HG03135 (cell line): ENCODE results near the gene ECPAS.
"Not testable (repeated sequence)": the region's sequence is repeated elsewhere in the genome, so short reads cannot be mapped to it uniquely, and the experiment has no call there.

Experiments used
- ATAC-seq: cut with Tn5 transposase; IDR thresholded peaks from one replicate; pipeline ENCODE4 v1.9.1; 2021; ENCODE audit warnings: mild to moderate bottlenecking, moderate library complexity; ENCODE audit not compliant: unreplicated experiment

ECPAS gene

DNA sequence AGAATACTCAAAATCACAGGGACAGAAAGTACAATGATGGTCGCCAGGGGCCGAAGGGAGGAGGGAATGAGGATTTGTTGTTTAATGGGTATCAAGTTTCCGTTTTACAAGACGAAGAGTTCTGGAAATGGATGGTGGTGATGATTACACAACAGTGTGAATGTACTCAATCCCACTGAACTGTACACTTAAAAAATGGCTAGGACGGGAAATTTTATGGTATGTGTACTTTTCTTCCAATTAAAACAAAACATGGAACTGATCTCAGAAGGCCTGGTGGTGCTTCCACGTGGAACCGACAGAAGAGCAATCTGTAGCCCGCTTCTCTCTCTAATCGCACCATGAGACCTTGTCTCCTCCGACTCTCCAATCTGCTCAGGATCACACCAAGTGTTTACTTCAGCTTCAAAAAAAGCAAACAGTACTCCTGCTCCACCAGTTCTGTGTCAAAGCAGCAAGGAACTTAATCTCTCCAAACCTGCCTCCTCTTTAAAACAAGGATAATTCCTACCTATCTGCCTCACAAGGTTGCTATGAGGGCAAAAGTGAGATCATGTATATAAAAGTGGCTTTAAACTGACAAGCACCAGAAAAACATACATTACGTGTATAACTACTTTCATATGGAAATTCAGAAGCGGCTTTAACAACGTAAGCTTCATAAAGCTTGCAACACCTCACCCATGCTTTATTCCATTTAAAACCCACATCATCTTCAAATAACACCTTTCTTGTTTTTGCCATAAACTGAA, 2.1 kb downstream of the ECPAS start:
- no peak for ATAC-seq

DNA sequence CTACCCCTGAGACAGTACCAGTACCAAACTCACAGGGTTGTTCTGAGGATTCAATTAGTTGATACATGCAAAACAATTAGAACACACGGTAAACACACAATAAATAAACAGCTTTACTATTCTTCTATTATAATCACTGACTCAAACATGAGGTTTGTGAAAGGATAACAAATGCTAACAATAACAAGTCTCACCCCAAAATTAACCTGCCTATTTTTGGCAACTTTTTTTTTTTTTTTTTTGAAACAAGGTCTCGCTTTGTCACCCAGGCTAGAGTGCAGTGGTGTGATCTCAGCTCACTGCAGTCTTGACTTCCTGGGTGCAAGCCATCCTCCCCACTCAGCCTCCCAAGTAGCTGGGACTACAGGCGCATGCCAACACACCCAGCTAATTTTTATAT, 6.5 kb downstream of the ECPAS start:
- ATAC-seq = no peak

DNA sequence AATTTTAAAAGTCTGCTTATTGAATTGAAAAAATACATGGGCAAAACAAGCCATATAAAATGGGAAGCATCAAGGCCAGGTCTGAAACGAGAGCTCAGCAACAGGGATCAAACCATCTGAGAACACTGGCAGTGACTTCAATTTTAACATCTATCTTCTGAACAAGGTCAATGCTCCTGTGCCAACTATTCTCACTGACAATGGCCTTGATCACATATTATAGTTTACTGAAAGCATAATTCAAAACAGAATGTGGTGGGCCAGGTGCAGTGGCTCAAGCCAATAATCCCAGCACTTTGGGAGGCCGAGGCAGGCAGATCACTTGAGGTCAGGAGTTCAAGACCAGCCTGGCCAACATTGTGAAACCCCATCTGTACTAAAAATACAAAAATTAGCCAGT, 9.0 kb downstream of the ECPAS start:
- ATAC-seq = no peak

DNA sequence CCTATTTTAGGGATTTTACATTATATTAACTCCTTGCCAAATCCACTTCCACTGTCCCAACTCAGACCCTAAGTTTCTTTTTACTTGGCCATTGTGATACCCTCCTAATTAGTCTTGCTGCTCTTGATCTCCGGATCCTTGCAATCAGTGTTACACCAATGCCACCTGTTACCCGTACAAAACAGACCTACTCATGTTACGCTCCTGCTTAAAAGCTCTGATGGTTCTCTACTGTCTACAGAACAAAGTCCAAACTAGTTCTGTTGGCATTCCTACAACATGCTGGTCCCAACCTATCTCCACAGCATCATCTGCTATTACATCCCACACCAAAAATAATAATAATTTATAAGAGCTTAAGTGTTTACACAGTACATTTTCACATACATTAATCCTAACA, 9.8 kb downstream of the ECPAS start:
- ATAC-seq = no peak

DNA sequence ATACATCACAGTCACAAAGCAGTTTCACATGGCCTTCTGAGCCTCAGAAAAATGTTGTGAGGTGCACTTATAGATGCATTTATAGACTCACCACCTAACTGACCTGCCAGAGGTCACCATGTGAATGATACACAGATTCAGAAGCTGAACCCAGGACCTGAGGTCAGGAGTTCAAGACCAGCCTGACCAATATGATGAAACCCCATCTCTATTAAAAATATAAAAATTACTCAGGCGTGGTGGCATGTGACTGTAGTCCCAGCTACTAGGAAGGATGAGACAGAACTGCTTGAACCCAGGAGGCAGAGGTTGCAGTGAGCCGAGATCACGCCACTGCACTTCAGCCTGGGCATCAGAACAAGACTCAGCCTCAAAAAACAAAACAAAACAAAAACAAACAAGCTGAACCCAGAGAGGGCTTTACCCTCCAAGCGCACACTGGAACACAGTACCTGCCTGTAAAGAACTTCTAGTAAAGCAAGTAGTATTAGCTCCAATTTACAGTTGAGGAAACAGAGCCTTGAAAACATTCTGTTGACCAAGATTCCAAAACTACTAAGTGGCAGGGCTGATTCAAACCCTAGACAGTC, 16.3 kb downstream of the ECPAS start:
- no peak for ATAC-seq

DNA sequence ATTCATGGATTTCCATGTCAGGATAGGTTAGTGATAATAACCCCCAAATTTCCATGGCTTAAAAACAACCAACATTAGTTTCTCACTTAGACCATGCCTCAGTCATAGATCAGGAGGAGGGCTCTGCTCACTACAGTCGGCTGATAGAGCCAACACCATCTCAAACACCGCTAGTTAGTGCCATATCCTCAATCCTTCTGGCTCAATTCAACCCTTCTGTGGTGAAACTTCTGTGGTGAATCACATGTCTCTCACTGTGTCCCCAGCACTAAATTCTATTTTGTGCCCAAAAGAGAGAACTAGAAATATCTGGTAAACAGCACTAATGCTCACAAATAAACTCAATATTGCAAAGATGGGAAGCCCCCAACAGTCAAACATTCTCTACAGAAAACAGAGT, 21.1 kb downstream of the ECPAS start:
- ATAC-seq = no peak

DNA sequence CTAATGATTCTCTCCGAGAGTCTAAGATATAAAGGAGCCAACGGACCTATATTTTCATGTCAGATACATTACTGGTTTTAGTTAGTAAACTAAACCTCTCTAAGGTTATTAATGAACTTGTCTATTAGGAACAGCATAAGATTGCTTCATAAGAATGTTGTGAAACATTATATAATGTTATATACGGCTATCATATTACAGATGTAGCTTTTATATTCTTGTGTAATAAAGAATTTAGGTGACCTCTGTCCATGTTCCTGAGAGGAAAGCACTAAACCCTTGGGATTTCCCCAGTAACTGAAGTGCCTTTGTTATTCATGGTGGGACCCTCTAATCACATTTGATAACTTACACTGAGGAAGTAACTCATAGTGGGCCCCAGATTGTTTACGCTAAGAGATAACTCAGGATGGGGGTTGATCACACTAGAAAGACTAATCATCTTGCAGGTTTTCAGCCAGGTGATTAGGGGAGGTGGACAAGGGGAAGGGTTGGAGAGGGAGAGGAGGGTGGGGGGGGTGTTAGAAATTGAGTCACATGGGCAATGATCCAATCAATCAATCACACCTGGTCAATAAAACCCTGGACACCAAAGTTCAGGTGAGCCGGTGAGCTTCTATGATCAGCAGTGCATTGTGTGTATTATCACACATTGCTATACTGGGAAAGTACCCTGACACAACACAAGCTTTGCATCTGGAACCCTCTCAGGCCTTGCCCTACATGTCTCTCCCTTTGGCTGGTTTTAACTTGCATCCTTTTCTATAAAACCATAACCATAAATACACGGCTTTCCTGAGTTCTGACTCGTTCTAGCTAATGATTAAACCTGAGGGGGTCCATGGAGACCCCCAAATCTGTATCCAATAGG, 25.8 kb downstream of the ECPAS start:
- ATAC-seq = no peak

DNA sequence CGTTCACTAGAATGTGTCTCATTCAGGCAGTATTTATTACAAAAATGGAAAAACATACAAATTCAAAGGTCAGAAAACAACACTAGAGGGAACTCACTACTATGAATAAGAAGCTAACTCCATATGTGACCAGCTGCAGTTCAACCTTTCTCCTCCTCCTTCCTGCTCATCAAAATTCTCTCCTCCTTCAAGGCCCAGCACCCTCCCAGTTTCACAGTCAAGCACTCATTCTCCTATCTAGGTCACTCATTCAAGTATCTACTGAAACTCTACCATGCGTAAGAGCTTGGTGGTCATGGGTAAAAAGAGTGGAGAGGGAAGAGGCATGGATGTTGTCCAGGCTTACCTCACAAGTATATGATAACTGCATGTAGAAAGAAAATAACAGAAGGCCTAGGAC, 27.7 kb downstream of the ECPAS start:
- ATAC-seq = no peak

DNA sequence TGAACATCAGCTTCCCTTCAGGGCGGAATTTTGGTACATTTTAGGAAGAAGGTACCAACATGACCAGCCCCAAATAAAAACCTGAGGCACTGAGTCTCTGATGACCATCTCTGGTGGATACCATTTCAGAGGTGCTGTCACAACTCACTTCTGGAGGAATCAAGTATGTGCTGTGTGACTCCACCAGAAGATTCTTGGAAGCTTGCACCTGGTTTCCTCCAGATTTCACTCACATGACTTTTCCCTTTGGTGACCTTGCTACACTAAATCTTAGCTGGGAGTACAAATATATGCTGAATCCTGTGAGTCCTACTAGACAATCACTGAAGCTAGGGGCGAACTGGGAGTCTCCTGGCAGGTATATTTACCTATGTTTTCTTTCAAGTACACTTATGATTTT, 28.5 kb downstream of the ECPAS start:
- no peak for ATAC-seq

DNA sequence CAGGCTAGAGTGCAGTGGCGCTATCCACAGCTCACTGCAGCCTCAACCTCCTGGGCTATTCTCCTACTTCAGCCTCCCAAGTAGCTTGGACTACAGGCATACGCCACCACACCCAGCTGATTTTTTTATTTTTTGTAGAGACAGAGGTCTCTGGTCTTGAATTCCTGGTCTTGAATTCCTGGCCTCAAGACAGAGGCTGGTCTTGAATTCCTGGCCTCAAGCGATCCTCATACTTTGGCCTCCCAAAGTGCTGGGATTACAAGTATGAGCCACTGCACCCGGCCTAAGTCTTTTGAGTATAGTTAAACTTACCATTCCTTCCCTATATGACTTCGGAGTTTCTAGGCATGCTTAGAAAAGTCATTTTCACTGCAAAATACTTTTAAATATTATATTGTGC, 29.4 kb downstream of the ECPAS start:
- ATAC-seq = no peak

DNA sequence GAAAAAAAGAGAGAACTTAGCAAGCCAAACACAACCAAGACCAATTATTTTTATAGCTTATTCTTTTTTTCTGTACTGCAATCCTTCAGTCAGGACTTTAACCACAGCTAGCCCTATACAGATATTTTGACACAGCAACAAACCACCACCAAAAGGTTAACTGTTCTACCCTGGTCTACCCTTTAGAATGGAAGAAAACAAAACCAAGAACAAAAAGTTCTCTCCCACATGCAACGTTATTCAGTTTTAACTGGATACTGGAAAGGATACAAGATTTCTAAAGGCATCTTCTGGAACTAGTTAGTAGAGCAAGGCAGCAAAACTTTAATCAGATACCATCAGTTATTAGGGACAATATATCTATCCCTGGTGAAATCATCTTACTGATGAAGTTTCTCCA, 32.6 kb downstream of the ECPAS start:
- no peak for ATAC-seq

DNA sequence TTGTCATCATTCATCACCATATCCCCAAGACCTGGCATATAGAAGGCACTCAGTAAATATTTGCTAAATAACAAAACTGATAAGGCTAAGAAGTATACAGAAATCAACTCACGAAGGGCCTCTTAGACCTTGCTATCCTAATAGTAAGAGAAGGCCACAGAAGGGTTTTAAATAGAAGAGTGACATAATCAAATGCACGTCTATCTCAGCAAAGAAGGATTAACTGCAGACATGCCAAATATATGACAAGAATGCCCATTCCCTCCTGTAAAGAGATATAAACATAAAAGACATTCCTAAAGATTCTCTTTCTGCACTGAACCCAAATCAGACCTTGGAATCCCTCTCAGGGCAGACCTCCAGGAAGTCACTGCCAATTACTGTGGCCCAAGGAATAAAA, 34.1 kb downstream of the ECPAS start:
- no peak for ATAC-seq

DNA sequence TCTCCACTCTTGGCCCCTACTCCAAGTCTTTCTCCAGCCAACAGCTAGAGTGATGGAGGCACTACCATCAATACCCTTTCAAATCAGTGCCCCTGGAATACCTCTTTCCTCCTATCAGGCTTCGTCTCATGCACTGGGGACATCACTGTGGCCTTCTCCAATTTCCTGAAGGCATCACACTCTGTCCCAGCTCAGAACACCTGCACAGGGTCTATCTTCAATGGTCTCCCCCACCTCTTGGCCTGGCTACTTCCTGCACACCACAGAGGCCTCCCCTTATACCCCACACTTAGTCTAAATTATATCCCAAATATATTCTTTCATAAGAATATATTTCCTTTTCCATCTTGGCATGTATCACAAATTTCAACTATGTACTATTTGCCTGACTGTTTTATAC, 34.5 kb downstream of the ECPAS start:
- ATAC-seq = no peak

DNA sequence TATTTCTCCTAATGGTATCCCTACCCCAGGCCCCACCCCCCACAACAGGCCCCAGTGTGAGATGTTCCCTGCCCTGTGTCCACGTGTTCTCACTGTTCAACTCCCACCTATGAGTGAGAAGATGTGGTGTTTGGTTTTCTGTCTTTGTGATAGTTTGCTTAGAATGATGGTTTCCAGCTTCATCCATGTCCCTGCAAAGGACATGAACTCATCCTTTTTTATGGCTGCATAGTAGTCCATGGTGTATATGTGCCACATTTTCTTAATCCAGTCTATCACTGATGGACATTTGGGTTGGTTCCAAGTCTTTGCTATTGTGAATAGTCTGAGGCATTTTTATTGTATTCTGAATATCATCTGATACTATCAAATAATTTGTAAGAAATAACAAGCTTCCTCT, 38.4 kb downstream of the ECPAS start:
- not testable (repeated sequence) for ATAC-seq

DNA sequence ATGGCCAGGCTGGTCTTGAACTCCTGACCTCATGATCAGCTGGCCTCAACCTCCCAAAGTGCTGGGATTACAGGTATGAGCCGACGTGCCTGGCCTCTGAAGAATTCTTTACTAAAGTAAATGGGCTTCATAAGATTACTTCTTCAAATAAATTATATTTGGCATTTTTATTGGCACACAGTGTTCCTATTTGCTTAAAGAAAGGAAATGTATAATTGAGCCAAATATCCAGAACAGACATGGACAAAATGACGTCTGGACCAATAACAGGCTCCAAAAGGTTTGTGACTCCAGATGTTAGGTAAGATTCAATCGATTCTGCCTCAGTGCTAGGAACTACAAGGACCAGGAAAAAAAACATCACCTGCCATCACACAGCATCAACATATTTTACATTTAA, 40.7 kb downstream of the ECPAS start:
- no peak for ATAC-seq

DNA sequence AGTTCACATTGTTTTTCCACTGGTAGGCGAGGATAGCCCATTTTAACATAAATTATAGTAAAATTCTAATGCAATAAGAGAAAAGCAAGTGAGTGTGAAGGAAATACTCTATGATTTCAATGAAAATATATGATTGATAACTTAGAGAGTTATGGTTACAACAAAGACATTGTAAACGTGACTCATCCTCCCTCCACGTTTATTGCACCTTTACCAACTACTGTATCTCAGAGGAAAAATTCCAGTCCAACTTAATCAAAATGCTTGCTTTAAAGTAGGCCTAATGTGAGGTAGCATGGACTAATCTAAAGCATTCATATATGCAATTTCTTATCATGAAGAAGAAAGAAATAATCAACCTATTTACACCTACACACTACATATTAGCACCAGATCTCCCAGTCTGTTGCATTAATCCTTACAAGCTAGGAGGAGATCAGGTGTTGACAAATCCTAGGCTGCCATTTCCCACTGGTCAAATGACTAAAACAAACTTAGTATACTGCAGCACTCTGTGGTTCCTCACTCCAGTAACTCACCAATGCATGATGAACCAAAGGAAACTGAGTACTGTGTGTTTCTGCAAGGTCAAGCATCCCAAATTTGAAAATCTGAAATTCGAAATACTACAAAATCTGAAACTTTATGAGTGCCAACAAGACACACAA, 41.7 kb downstream of the ECPAS start:
- no peak for ATAC-seq

DNA sequence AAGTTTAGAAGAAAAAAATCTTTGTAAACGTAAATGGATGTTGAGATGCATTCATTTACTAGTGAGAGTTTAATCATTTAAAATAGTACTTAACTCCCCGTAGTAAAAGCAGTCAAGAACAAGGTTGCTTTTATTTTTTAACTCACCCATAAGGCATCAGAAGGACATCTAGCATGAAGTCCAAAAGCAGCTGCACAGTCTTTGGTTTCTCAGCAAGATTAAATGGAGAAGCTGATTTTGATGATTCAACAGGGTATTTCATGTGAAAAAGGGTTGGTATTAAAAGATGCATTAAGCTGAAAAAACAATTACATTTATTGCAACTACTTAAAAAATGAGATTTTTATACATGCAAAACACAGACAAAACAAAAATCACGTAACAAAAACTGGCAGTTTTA, 44.0 kb downstream of the ECPAS start:
- ATAC-seq = no peak

DNA sequence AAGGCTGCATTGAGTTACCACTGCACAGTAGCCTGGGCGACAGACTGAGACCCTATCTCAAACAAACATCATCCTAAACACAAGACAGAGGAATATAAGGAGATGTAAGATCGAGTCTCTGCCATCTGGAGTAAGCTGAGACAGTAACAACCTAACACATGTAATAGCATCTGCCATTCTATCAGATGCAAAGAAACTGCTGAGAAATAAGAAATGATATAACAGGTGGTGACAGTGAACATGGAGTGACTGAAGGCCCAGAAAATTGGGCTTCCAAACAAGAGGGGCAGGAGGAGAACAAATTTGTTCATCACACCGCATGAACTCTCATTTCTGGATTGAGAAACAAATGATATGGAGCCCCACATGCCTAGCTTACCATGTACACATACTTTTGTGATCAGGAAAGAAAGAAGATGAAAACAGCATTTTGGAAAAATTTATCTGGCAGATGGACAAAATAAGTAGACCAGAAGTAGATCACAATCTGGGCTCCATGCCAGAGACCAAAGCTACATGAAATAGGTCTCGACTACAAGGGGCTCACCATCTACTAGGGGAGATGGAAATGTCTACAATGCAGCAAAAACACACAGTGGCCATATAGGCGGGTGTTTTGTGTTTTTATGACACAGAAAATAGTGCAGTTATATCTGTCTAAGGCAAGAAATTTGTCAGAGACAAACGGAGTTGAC, 45.5 kb downstream of the ECPAS start:
- no peak for ATAC-seq

DNA sequence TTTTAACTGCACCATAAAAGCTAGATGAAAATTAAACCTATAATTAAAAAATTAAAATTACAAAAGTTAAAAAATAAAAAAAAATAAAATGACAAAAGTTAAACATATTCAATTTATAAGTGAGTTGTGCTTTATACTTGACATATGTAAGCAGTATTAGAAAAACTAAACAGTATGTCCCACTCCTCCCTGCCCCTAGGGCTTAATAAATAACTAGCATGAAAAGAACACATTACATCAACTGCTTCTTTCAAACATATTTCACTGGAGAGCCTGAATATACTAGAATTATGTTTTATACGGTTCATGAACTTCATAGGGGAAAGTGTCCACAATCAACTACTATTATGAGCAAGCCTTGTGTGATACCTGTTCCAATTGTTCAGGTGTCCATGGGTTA, 47.6 kb downstream of the ECPAS start:
- ATAC-seq = no peak

DNA sequence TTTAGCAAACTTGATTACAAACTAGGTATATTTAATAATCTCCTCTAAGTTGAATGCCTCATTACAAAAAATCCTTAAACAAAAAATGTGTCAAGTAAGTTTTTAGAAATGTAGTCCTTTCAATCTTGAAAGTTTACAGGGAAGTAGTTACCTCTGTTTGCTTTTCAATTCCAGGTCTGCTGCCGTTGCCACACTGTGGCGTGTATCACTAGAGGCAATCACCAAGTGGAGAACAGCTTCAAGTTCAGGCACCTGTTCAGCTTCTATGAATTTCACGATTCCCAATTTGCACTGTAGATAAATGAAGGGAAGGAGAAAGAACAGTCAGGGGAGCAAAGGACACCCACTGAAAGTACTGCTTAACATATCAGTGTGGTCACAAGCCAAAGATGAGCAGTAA, 51.1 kb downstream of the ECPAS start:
- ATAC-seq = no peak

DNA sequence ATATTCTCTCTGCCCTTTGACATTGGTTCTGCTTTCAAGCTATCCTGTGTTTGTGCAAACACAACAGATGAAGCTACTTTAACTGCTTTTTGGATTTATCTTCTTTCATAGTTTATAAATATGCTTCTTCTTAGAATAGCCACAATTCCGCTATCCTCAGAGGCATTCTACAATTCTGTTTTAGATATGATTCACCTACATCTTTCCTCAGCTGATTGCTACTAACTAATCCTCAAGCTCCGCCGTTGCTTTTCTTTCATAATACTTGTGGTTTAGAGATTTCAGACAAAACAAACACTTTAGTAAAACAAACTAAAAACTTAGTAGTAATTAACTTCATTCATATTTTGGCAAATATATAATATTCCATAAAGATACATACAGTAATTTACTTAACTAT, 52.5 kb downstream of the ECPAS start:
- ATAC-seq = no peak
